GM12801 (cell line): ENCODE results near the gene ARHGAP1.

ENCODE experiments used
- TF ChIP-seq, protein P1 (sequence below): IDR thresholded peaks from one replicate; pipeline ENCODE4 v1.5.1; 2011; ENCODE audit warnings: control low read depth; ENCODE audit not compliant: insufficient read length; ENCODE audit errors: extremely low read depth

ARHGAP1 gene

DNA sequence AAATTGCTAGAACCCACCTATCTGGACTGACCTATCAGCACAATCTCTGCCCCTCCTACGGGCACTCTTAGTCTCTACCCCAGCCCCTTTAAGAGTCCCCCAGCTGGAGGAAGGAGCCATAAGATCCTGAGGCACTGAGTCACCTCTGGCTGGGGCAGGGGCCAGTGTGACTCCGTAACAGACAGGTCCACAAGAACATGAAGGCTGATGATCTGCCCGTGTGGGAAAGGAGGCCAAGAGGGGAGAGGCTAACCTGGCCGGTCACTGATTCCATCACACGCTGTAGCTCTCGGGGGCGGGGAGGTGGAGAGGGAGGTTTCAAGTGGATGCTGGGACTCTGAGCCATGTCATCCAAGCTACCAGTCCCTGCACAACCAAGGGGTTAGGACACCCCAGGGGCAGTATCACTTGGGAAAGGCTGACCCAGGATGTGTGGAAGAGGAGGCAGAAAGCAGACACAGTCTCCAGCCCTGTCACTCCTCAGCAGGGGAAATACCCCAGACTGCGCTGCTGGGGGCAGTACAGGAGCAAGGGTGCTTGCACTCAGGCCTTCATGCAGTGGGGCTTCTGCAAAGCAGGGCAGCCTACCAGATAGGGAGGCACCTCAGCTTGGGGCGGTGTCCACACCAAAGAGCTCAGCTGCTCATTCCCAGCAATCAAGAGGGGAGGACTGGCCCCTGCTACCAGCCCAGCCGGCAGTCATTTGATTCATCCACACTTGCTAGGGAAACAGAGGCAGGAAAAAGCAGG is 22.3 kb downstream of the ARHGAP1 start:
- TF ChIP-seq, protein P1, sequence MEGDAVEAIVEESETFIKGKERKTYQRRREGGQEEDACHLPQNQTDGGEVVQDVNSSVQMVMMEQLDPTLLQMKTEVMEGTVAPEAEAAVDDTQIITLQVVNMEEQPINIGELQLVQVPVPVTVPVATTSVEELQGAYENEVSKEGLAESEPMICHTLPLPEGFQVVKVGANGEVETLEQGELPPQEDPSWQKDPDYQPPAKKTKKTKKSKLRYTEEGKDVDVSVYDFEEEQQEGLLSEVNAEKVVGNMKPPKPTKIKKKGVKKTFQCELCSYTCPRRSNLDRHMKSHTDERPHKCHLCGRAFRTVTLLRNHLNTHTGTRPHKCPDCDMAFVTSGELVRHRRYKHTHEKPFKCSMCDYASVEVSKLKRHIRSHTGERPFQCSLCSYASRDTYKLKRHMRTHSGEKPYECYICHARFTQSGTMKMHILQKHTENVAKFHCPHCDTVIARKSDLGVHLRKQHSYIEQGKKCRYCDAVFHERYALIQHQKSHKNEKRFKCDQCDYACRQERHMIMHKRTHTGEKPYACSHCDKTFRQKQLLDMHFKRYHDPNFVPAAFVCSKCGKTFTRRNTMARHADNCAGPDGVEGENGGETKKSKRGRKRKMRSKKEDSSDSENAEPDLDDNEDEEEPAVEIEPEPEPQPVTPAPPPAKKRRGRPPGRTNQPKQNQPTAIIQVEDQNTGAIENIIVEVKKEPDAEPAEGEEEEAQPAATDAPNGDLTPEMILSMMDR, result no peak

DNA sequence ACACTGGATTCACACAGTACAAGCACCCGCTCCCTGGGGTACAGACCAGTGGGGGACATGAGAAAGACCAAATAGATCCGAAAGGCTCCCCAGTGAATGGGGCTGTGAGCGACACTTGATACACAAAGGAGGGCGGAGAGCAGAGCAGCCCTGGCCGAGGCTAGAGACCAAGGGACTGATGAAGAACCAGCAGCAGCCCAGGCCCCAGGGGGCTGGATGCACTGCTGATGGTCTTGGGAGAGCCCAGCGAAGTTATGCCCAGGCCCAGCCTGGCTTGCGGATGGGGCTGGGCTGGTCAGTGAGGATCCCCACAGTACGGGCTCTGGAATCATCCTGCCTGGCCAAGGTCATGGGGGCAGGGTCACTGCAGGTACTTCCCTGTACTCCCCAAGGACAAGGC is 23.2 kb downstream of the ARHGAP1 start:
- TF ChIP-seq, protein P1, result no peak

DNA sequence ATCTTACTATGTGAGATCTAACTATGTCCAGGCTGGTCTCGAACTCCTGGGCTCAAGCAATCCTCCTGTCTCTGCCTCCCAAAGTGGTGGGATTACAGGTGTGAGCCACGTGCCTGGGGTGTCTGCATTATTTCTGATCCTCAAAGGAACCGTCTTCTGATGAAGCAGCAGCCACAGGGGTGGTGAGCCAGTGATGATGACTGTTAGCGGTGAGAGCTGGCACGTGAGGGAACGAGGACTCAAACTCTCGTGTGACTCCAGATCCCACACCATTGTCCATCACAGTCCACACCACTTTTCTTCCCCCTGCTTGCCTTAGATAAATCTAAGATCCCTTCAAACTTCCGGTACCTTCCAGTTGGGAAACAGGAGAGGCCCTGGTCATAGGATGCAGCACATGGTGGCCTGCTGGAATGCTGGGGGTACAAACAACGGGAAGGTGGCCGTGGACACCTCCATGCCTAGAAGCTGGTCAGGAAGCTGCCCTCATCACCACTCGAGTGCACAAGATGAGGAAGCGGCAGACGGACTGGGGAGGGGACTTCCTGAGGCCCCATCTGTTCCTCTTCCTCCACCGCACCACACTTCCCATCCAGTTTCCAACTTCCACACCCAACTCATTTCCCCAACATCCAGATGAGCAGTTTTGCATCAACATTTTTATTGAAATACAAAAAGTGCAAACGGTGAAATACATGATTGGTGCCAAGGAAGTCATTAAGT is 23.8 kb downstream of the ARHGAP1 start:
- TF ChIP-seq, protein P1, result no peak

DNA sequence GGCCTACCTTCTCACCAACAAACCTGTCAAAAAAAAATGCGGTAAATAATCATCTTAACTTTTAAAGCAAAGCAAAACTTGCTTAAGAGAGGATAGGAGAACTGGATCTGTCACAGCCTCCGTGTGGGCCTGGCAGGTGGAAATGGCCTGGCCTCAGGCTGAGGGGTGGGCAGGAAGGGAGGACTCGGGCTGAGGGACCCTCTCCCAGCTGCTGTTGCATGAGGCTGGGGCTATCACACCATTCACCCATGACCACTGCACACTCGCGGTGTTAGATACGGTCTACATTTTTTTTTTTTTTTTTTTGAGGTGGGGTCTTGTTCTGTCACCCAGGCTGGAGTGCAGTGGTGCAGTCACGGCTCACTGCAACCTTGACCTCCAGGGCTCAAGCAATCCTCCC is 24.5 kb downstream of the ARHGAP1 start:
- TF ChIP-seq, protein P1, result no peak

DNA sequence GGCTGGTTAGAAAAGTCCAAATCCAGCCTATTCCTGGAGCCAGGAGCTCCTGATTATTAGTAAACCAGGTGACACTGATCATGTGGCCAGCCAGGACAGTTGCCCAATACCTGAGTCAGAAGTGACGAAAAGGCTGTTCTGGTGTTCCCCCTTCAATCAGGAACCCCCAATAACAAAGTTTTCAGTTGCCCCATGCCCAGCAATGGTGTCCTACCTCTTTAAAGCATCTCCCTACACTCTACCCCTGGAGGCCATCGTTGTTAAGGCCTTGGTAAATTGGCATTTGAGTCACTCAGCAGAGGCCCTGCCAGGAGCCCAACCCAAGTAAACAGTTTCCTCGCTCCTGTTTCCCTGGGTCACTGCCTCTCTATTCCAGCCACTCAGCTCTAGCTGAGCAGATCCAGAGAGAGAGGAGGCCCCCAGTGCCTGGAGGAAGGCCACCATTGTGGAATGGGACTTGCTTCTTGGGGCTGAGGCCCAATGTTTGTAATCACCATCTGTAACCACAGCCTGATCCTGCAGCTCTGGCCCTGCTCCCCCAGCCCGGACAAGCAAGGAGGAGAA is 25.0 kb downstream of the ARHGAP1 start:
- TF ChIP-seq, protein P1, result no peak

DNA sequence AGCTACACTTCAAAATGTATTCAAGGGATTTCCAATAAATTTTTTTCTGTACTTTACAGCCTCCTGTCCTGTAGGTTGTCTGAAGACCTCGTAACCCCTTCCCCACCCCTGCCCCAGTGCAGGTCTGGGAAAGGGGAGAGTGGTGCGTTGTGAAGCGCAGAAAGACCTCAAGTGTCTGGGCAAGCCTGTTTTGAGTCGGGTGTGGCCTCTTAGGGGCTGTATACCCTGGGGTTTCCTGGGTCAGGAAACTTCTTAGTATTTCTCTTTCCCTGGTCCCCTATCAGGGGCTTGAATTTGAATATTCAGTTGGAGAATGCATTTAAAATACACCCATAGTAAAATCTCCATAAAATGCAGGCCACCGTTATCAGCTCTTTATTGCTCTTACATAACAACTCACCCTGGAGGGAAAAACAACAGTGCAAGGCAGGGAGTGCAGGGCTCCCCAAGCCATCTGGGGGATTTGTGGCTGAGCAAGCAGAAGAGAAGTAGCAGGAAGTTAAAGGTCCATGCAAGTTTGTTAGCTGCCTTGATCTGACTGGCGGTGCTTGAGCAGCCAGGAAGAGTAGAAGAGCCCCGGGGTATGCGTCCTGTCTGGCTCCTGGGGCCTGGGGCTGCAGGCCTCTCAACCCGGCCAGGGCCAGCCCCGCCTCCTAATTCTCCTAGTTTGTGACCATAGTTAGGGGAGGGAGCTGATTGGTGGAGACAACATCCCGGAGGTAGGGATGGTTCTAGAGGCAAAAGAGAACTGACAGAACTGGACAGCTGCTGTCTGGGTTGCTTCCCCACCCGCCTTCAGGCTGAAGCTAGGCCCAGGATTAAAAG is 25.7 kb downstream of the ARHGAP1 start:
- TF ChIP-seq, protein P1, result no peak
